ENCODE results near the gene SLC7A11. TPM values are rescaled to one million over a fixed set of nuclear protein-coding genes. Genes with fewer than 3 reads are reported as not detected.
A peak's percentile ranks its signal among the peaks of the same experiment; 100 is the strongest.

Gene SLC7A11
- total RNA-seq, 1 donor: 55.7 TPM

DNA sequence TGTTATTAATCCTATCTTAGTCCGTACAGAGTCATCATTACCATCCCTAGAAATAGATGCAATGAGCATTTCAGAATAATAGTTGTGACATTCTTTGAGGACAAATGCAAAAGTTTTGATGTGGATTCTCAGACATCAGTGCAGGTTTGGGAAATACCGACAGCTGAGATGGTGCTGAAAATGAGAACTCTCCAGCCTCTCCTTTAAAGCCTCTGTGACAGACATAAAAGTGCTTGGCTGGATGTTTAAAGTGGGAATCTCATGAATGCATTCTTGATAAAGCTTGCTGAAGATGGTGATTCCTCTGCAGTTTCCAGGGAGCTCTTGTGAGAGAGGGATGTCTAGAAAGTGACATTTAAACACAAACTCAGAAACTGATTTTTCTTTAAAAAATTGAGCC, 35.0 kb upstream of the SLC7A11 start:
- H3K36me3 ChIP-seq (ENCODE audit: insufficient read depth, low read length): no peaks in the 10 kb centered on the region
- no peaks in the 10 kb centered on the region for H3K27me3 ChIP-seq (ENCODE audit: insufficient read depth, low read length)
- H3K4me1 ChIP-seq (ENCODE audit: insufficient read depth, low read length): peaks cover 11% of the 10 kb centered on the region
- H3K27ac ChIP-seq (ENCODE audit: low read depth, low read length): peak overlapping the region; percentile 87
- DNase-seq (ENCODE audit: insufficient read length, low spot score, missing footprints): no peak
- TF ChIP-seq, protein P1, sequence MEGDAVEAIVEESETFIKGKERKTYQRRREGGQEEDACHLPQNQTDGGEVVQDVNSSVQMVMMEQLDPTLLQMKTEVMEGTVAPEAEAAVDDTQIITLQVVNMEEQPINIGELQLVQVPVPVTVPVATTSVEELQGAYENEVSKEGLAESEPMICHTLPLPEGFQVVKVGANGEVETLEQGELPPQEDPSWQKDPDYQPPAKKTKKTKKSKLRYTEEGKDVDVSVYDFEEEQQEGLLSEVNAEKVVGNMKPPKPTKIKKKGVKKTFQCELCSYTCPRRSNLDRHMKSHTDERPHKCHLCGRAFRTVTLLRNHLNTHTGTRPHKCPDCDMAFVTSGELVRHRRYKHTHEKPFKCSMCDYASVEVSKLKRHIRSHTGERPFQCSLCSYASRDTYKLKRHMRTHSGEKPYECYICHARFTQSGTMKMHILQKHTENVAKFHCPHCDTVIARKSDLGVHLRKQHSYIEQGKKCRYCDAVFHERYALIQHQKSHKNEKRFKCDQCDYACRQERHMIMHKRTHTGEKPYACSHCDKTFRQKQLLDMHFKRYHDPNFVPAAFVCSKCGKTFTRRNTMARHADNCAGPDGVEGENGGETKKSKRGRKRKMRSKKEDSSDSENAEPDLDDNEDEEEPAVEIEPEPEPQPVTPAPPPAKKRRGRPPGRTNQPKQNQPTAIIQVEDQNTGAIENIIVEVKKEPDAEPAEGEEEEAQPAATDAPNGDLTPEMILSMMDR (IDR thresholded peaks at IDR 0.05; ENCODE audit: extremely low read depth, low read depth, low read length): no peak
- no peaks in the 10 kb centered on the region for H3K9me3 ChIP-seq (ENCODE audit: low read depth, low read length)
- H3K4me2 ChIP-seq (ENCODE audit: insufficient read depth, low read length): no peak overlapping the region
- H2AFZ ChIP-seq (ENCODE audit: low read length): no peak overlapping the region
- H3K79me2 ChIP-seq (ENCODE audit: insufficient read depth, low read length): no peaks in the 10 kb centered on the region
- no peak overlapping the region for H3K4me3 ChIP-seq (ENCODE audit: insufficient read depth, low read length)
- no peaks in the 10 kb centered on the region for H4K20me1 ChIP-seq (ENCODE audit: insufficient read depth, low read length)

DNA sequence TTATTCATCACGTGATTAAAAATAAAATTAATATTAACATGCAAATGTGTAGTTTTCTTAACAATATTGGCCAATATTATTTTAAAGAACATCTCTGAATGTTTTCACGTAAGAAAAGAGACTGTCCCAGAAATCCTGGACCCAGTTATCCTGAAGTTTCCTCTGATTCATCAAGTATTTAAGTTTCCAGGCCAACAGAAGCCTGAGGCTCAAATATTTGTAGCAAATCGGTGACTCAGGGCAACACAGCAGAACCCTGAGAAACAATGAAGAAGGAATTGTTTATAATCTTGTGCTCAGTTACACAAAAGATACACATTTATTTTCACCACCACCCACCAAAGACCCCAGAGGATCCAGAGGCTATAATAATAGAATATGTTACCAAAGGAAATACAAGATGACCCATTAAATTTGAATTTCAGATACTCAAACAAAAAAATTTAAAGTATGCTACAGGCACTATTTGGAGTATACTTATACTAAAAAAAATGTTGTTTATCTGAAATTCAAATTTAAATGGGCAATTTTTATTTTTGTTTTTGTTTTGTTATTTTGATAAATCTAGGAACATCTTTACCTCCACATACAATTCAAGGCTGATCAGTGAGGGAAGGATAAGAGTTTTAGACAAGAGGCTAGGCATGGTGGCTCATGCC, 33.9 kb upstream of the SLC7A11 start:
- H2AFZ ChIP-seq (ENCODE audit: low read length): no peak overlapping the region

DNA sequence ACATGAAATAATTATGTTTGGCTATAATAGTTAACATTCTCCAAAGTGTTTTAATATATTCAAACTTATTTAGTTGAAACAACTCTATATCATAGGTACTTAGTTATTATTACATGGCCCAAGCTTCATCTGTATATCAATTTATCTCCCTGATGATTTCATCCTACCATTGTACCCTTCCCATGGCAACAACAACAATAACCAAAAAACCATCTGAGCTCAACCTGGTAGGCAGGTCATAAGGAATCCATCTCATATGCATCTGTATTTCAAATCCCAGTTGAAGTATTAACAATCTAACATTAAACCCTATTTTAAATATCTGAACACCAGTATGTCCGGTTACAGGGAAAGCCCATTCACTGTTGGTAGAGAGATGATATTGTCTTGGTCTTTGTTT, 33.1 kb upstream of the SLC7A11 start:
- H3K4me3 ChIP-seq (ENCODE audit: insufficient read depth, low read length): no peak overlapping the region

More for the DNA sequence above, 33.9 kb upstream of the SLC7A11 start:
- H3K4me3 ChIP-seq (ENCODE audit: insufficient read depth, low read length): no peak overlapping the region
- H4K20me1 ChIP-seq (ENCODE audit: insufficient read depth, low read length): no peaks in the 10 kb centered on the region
- peak overlapping the region; percentile 87 for H3K27ac ChIP-seq (ENCODE audit: low read depth, low read length)
- no peaks in the 10 kb centered on the region for H3K36me3 ChIP-seq (ENCODE audit: insufficient read depth, low read length)
- no peaks in the 10 kb centered on the region for H3K79me2 ChIP-seq (ENCODE audit: insufficient read depth, low read length)
- no peaks in the 10 kb centered on the region for H3K27me3 ChIP-seq (ENCODE audit: insufficient read depth, low read length)
- H3K4me1 ChIP-seq (ENCODE audit: insufficient read depth, low read length): peaks cover 11% of the 10 kb centered on the region
- H3K9me3 ChIP-seq (ENCODE audit: low read depth, low read length): no peaks in the 10 kb centered on the region
- peak; percentile 66 for DNase-seq (ENCODE audit: insufficient read length, low spot score, missing footprints)
- no peak overlapping the region for H3K4me2 ChIP-seq (ENCODE audit: insufficient read depth, low read length)
- TF ChIP-seq, protein P1 (IDR thresholded peaks at IDR 0.05; ENCODE audit: extremely low read depth, low read depth, low read length): no peak

DNA sequence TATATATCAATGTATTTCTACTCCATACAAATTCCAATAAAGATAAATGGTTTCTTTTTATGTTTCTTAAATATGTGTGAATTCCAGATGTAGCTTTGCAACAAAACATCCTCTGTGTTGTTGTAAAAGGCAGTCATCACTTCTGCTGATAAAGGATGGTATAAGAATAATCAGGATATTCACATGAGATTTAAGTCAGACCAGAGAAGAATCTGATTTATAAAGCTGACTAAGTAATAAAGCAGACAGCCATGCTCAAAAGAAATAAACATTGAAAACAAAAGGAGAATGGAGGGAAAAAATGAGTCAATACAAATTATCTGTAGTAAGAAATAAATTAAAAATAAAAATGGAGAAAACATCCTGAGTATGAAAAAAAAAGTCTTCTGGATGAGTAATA, 27.0 kb upstream of the SLC7A11 start:
- Histone ChIP-seq H3K9me3 (ENCODE audit: low read depth, low read length) (no peaks in the 10 kb centered on the region), H2AFZ (ENCODE audit: low read length) (no peak overlapping the region), H3K36me3 (ENCODE audit: insufficient read depth, low read length) (no peaks in the 10 kb centered on the region), H3K4me2 (ENCODE audit: insufficient read depth, low read length) (no peak overlapping the region), H3K4me3 (ENCODE audit: insufficient read depth, low read length) (no peak overlapping the region), H3K27ac (ENCODE audit: low read depth, low read length) (no peak overlapping the region), H3K4me1 (ENCODE audit: insufficient read depth, low read length) (no peaks in the 10 kb centered on the region), H3K27me3 (ENCODE audit: insufficient read depth, low read length) (no peaks in the 10 kb centered on the region), H3K79me2 (ENCODE audit: insufficient read depth, low read length) (no peaks in the 10 kb centered on the region), H4K20me1 (ENCODE audit: insufficient read depth, low read length) (no peaks in the 10 kb centered on the region)
- TF ChIP-seq, protein P1 (IDR thresholded peaks at IDR 0.05; ENCODE audit: extremely low read depth, low read depth, low read length): no peak
- DNase-seq (ENCODE audit: insufficient read length, low spot score, missing footprints): no peak

More for the DNA sequence above, 33.1 kb upstream of the SLC7A11 start:
- TF ChIP-seq, protein P1 (IDR thresholded peaks at IDR 0.05; ENCODE audit: extremely low read depth, low read depth, low read length): no peak
- no peaks in the 10 kb centered on the region for H3K27me3 ChIP-seq (ENCODE audit: insufficient read depth, low read length)
- no peak for DNase-seq (ENCODE audit: insufficient read length, low spot score, missing footprints)
- H3K9me3 ChIP-seq (ENCODE audit: low read depth, low read length): no peaks in the 10 kb centered on the region
- no peak overlapping the region for H2AFZ ChIP-seq (ENCODE audit: low read length)
- H4K20me1 ChIP-seq (ENCODE audit: insufficient read depth, low read length): no peaks in the 10 kb centered on the region
- H3K4me1 ChIP-seq (ENCODE audit: insufficient read depth, low read length): peaks cover 11% of the 10 kb centered on the region
- H3K27ac ChIP-seq (ENCODE audit: low read depth, low read length): peak overlapping the region; percentile 87
- H3K36me3 ChIP-seq (ENCODE audit: insufficient read depth, low read length): no peaks in the 10 kb centered on the region
- no peaks in the 10 kb centered on the region for H3K79me2 ChIP-seq (ENCODE audit: insufficient read depth, low read length)
- no peak overlapping the region for H3K4me2 ChIP-seq (ENCODE audit: insufficient read depth, low read length)
